Nephron progenitor cell (in vitro differentiated cells): ENCODE data around the gene CLDN34.

ENCODE experiments used
- DNase-seq: peaks from one replicate; pipeline ENCODE4 v3.0.0; 2021
- H3K27ac Mint-ChIP-seq: 2 replicates; pipeline ENCODE4 v1.8.0; 2021; ENCODE audit warnings: mild to moderate bottlenecking, moderate library complexity, mixed read lengths
- H3K27me3 Mint-ChIP-seq: 2 replicates; pipeline ENCODE4 v1.8.0; 2021; ENCODE audit warnings: mild to moderate bottlenecking, low read depth, mixed read lengths; ENCODE audit not compliant: poor library complexity
- H3K36me3 Mint-ChIP-seq: 2 replicates; pipeline ENCODE4 v1.8.0; 2021; ENCODE audit warnings: low read depth, mixed read lengths
- H3K4me1 Mint-ChIP-seq: 2 replicates; pipeline ENCODE4 v1.8.0; 2021; ENCODE audit warnings: mixed read lengths
- H3K4me3 Mint-ChIP-seq: 2 replicates; pipeline ENCODE4 v1.8.0; 2021; ENCODE audit warnings: mild to moderate bottlenecking, moderate library complexity, mixed read lengths
- H3K9me3 Mint-ChIP-seq: 2 replicates; pipeline ENCODE4 v1.8.0; 2021; ENCODE audit warnings: mild to moderate bottlenecking, moderate library complexity, mixed read lengths
- CTCF ChIP-seq: fragments of 200-600 bp; sonication (generic); IDR thresholded peaks from 2 replicates; pipeline ENCODE4 v1.5.0; 2021; ENCODE audit warnings: antibody characterized with exemption

Gene CLDN34

GRCh38 chrX:10011991-10012390 is 44.8 kb downstream of the CLDN34 start:
- H3K9me3 Mint-ChIP-seq, result peaks cover 53% of the 10 kb centered on the region
- peak overlapping the region; percentile 18 for H3K27ac Mint-ChIP-seq
- no peak for DNase-seq
- no peak for TF ChIP-seq CTCF
- peaks cover 48% of the 10 kb centered on the region for H3K4me1 Mint-ChIP-seq
- H3K36me3 Mint-ChIP-seq, result peaks cover 4% of the 10 kb centered on the region
- no peak overlapping the region for H3K4me3 Mint-ChIP-seq
- H3K27me3 Mint-ChIP-seq, result no peaks in the 10 kb centered on the region

GRCh38 chrX:10014462-10015354 is 47.5 kb downstream of the CLDN34 start:
- H3K9me3 Mint-ChIP-seq, result peaks cover 56% of the 10 kb centered on the region
- DNase-seq, result peak; percentile 85

GRCh38 chrX:10015355-10015722 is 48.2 kb downstream of the CLDN34 start:
- H3K27ac Mint-ChIP-seq, result no peak overlapping the region
- no peaks in the 10 kb centered on the region for H3K27me3 Mint-ChIP-seq
- peaks cover 52% of the 10 kb centered on the region for H3K9me3 Mint-ChIP-seq
- H3K4me1 Mint-ChIP-seq, result peaks cover 52% of the 10 kb centered on the region
- no peak overlapping the region for H3K4me3 Mint-ChIP-seq
- TF ChIP-seq CTCF, result no peak
- DNase-seq, result no peak
- H3K36me3 Mint-ChIP-seq, result peaks cover 19% of the 10 kb centered on the region

More at GRCh38 chrX:10014462-10015354, 47.5 kb downstream of the CLDN34 start:
- no peak overlapping the region for H3K27ac Mint-ChIP-seq
- peaks cover 59% of the 10 kb centered on the region for H3K4me1 Mint-ChIP-seq
- no peak for TF ChIP-seq CTCF
- no peaks in the 10 kb centered on the region for H3K27me3 Mint-ChIP-seq
- peak overlapping the region; percentile 73 for H3K4me3 Mint-ChIP-seq
- H3K36me3 Mint-ChIP-seq, result peaks cover 17% of the 10 kb centered on the region

GRCh38 chrX:10015723-10016518 is 48.8 kb downstream of the CLDN34 start:
- no peaks in the 10 kb centered on the region for H3K27me3 Mint-ChIP-seq
- DNase-seq, result peak; percentile 50
- no peak for TF ChIP-seq CTCF
- H3K36me3 Mint-ChIP-seq, result peaks cover 24% of the 10 kb centered on the region
- H3K27ac Mint-ChIP-seq, result no peak overlapping the region
- H3K4me3 Mint-ChIP-seq, result peak overlapping the region; percentile 87
- H3K4me1 Mint-ChIP-seq, result peaks cover 47% of the 10 kb centered on the region
- peaks cover 58% of the 10 kb centered on the region for H3K9me3 Mint-ChIP-seq

GRCh38 chrX:10016519-10017132 is 49.5 kb downstream of the CLDN34 start:
- H3K4me1 Mint-ChIP-seq, result peaks cover 40% of the 10 kb centered on the region
- peaks cover 61% of the 10 kb centered on the region for H3K9me3 Mint-ChIP-seq
- peak overlapping the region; percentile 87 for H3K4me3 Mint-ChIP-seq
- no peak for DNase-seq
- no peaks in the 10 kb centered on the region for H3K27me3 Mint-ChIP-seq
- H3K27ac Mint-ChIP-seq, result peak overlapping the region; percentile 87
- H3K36me3 Mint-ChIP-seq, result peaks cover 32% of the 10 kb centered on the region
- no peak for TF ChIP-seq CTCF
